HUDEP-2 (cell line): ENCODE results near the gene CCDC122.

Experiments
- DNase-seq, 76 experiments: peaks; one replicate each; lab custom pipeline; 2025; ENCODE audit not compliant: unreplicated experiment in 76 of 76; lab: John Stamatoyannopoulos, UW

The CCDC122 gene

DNA sequence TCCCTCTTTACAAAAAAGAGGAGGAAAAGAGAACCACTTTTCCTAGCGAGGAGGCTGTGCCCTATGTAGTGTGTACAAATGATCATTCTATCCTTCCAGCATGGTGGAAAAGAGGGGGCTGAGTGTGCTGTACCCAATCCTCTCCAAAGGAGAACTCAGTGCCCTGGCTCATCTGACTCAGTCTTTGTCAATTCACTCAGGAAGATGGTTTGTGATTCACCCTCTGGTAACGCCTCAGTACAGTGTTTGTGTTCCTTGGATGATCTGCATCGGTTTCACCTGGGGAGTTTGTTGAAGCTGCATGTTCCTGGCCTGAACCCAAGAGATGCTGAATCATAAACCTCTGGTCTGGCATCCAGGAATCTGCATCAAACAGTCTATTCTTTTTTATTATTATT lies 74.5 kb downstream of the CCDC122 start:
- DNase-seq: no peak

DNA sequence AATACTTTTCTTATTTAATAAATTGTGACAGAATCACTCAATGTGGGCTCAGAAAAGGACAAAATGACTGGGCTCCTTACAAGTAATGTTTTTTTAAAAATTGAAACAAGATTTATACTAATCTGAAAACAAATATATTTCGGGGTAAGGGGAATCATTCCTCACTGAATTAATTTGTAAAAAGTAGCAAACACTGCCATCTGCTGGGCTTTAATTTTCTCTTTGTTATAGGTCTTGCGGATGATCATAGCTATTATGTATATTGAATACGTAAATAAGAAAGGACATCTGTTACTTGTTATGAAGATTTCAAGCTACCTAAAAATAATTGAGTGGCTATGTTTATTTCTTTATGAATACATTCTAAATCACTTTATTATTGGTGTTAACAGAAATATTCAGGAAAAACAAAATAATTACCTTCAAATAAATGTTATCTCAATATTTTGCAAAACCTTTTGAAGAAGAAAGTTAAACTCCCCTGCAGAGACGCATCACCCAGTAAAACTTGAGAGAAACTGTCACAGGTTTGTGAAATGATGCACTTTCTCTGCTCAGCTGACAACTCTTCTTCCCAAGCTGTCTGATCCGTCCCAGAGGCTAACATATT lies 75.0 kb downstream of the CCDC122 start:
- peak in 16 of 76 experiments; percentile 2 to 23 (median 8) for DNase-seq

DNA sequence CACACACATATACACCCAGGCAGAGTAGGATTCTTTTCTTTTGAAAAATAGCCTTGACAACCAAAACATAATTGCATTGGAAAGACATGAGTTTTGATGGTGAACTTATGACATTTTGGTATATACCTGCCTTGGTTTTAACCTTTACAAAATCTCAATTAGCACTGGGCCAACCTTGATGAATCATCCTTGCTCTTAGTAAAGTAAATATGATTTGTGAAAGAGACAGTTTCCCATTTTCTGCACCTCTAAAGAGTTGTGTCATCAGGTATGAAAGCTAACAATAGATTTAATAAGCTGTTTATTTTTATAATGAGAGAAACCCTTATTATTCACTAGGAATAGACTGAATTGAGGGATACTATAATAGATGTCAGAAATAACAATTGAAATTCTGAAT lies 77.0 kb downstream of the CCDC122 start:
- DNase-seq: no peak

DNA sequence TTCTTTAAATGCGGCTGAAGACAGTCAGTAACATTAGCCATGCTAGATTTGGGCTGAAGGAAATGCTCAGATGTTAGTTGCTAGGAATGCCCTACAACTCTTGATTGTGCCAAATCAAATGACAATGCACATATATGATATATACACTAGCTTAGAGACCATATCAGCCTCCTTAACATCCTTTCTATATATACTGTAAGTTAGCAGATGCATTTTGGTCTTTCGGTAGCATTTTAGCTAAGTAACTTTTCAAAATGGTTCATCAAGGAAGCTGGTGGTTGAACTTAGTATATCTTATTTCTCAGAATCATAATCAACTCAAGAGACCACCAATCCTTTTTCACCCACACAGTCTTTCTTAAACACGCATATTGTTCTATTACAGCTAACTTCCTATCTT lies 78.7 kb downstream of the CCDC122 start:
- no peak for DNase-seq

DNA sequence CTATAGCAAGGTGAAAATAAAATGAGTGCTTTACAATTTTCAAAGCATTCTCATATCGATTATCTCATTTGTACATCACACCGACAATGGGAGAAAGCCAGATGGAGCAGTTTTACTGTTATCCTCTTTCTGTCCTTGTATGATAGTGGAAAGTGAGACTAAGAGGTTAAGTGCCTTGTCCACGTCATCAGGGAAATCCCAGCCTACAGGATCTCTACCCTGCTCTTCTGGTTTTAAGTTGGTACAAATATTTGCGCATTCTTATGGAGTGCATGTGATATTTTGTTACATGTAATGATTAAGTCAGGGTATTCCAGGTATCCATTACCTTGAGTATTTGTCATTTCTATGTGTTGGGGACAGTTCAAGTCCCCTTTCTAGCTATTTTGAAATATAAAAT lies 80.3 kb downstream of the CCDC122 start:
- no peak for DNase-seq

DNA sequence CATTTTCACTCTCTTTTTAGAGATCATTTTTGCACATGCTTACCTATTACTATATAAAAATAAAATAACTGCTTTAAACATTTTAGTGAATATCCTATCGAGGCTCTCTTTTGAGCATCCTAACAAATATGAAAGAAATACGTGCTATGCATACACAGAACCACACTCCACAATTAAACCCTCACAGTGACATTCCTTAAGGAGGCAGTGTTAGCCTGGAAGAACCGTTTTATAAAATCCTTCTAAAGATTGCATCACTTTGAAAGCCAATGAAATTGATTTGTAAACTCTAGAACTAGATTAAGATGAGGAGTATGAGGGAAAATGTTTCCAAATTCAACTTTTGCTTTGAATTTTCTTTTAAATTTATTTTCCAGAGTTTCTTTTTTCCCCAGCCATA lies 81.7 kb downstream of the CCDC122 start:
- no peak for DNase-seq

DNA sequence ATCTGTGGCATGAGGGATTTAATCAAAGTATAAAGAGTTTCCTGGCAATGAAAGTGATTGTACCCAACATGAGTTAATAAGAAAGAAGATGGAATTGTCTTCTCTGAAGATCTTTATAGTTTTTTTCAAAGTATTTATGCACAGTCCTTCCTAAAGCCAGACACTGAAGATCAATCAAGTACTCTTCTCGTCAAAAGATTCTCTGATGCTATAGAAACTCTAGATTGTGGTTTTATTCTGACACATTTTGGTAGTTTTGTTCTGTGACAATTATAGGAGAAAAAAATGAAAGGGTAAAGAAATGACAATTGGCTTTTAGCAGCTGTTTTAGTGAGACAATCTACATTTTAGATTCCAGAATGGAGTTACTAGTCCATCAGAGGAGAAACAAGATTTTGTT lies 82.4 kb downstream of the CCDC122 start:
- DNase-seq: no peak

DNA sequence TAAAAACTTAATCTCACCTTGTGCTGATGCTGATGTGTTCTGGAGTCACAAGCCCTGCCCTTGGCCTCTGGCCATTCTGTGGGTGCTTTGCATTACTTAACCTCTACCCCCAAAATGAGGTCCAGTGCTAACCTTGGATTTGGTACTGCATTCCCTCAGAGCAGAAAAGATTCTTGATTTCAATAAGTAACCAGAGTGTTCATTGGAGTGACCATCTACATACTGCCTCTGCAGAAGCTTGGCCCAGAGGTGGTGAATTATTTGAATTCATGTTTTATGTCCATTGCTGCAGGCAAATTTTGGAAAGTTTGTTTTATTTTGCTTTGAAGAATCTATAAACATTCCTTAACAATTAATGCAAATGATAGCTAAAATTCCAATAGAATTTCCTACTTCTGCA lies 85.1 kb downstream of the CCDC122 start:
- DNase-seq: no peak

DNA sequence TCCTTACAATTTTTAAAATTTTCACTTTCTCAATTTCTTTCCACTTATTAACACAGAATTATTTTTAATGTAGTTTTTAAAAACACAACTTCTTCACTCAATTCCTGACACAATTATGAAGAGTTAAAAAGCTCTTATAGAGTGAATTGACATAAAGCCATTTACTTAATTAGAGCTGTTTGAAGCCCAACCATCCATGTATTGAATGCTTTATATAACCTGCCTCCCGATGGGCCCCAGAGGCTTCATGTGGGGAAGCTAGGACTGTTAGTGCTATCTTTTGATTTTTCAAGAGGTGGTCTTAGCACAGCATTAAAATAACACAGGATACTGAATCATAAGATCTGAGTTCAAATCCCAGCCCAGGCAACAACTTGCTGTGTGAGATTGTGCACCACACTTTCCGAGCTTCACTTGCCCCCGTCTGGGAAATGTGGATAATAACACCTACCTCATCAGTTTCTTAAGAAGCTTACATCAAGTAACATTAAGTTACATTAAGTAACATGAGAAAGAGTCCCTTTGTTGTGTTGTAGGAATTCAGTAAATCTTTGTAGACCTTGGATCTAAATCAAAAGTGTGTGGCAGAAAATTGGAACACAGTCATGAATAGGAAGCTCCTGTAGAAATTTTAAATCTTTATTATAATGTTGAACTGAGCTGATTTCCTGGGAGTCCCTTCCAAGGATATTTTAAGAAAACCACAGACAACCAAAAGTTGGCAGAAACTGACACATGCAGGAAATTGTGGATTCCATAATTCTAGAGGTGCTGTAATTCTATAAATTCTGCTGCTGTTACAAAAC lies 87.3 kb downstream of the CCDC122 start:
- DNase-seq: no peak

DNA sequence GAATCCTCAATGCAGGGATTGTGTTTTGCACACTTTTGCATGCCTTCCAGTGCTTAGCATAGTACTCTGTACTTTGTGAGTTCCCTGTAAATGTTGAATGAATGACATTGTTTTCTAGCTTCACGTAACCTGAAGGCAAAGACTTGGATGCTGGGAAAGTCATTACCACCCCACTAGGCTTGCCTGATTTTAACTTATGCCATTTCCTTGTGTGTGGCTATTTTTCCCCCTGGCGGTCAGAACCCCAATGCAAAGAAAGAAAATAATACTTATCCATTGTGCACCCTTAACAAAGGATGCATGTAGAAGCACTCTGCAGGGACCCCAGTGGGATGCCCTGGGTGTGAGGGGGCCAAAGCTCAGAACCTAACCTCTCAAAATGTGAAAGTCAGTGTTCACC lies 91.5 kb downstream of the CCDC122 start:
- DNase-seq: no peak

DNA sequence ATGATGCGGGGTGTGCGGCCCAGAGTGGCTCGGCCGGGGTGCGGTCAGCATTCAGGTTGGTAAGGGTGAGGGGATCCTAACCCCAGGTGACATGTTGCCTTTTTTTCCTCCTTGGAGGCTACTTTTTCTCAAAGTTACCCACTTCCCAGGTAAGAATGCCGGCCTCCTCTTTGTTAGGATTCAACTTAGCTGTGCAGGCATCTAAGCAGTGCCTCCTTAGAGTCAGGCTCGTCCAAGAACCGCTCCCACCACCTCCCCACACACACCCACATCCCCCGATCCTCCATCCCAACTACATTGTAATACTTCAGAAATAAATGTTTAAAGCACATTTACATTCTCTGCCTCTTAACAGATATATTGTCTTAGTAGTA lies 92.0 kb downstream of the CCDC122 start:
- no peak for DNase-seq

DNA sequence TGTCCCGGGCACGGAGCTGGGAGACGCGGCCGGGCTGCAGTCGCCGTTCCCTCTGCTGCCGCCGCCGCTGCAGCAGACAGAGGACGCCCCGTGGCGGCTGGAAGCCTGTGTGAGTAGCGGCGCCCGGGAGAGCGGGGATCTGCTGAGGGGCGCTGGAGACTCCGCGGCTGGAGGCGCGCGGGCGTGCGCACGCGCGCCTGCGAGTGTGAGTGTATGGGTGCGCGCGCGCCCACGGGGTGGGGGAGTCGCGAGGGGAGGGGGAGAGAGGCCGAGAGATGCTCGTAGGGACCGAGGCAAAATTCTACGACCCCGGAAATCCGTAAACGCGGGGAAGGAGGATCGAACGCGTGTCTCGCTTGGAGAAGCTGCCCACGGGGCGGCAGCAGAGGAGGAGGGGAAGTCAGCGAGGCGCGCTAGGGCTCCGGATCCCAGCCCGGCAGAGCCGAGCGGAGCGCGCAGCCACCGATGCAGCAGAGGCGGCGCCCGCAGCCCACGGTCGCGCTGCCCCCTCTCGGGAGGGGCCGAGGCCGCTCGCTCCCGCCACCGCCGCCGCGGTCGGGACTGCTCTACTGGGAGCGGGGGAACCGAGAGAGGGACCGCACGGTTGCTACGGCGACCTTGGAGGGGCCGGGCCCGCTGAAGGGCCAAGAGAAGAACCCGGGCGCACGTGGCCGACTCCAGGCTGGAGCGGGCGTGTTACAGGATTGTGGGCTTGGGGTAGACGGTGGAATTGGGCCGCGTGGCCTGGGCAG lies 92.6 kb downstream of the CCDC122 start, which contains the start of gene ENOX1:
TSS of gene ENOX1 (minus strand) at position 207 of the 752 bp plus-strand sequence.
- peak in 2 of 76 experiments; percentile 0 to 7 for DNase-seq

DNA sequence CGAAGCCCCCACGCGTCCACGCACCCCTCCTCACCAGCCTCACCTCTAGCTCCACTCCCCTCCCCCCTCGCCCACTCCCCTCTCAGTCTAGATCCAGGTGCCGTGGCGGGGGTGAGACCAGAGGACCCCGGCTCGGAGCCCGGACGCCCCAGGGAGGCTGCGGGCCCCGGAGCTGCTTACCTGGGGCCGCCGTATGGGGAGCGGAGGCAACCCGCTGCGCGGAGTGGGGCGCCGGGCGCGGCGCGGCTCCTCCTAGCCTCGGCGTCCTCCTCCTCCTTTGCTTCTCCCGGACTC lies 93.1 kb downstream of the CCDC122 start:
- DNase-seq: no peak
